A673 (cell line): ENCODE results near the gene FGFBP1. TPM values are rescaled to one million over a fixed set of nuclear protein-coding genes. Genes with fewer than 3 reads are reported as not detected.
A peak's percentile ranks its signal among the peaks of the same experiment; 100 is the strongest.

Source experiments
- BruUV-seq: library from RNA; stranded (reverse); fragments of 400-500 nt; replicated peaks from 2 replicates; lab custom pipeline; 2021; lab: Mats Ljungman, UMichigan
- CTCF ChIA-PET: fragments of 300-600 bp; sonication (Branson Sonifier 250); formaldehyde crosslinking; loops from one replicate; lab custom pipeline; 2022; ENCODE audit warnings: antibody characterized with exemption; lab: Charles Lee
- POLR2A ChIA-PET: fragments of 300-600 bp; sonication (Branson Sonifier 250); formaldehyde crosslinking; loops from one replicate; lab custom pipeline; 2022; ENCODE audit warnings: antibody characterized with exemption; ENCODE audit not compliant: low non-redundant PET; lab: Charles Lee
- DNase-seq: peaks from one replicate; pipeline ENCODE4 v3.0.0-alpha.2; 2015; ENCODE audit warnings: low spot score
- H3K27ac ChIP-seq: fragments of 200-600 bp; sonication (generic); 2 replicates; pipeline ENCODE4 v1.5.1; 2016; ENCODE audit warnings: mixed run types, low read depth, mild to moderate bottlenecking, mixed read lengths, antibody characterized with exemption, low read length; ENCODE audit not compliant: poor library complexity, severe bottlenecking
- H3K27me3 ChIP-seq: fragments of 200-600 bp; sonication (generic); replicated peaks from 2 replicates; pipeline ENCODE4 v1.6.1; 2017; ENCODE audit warnings: mixed run types, low read depth, mild to moderate bottlenecking, mixed read lengths, antibody characterized with exemption, low read length; ENCODE audit not compliant: insufficient read depth, poor library complexity
- H3K36me3 ChIP-seq: fragments of 200-600 bp; sonication (generic); 2 replicates; pipeline ENCODE4 v1.6.1; 2016; ENCODE audit warnings: mixed run types, mild to moderate bottlenecking, mixed read lengths, antibody characterized with exemption, low read length; ENCODE audit not compliant: insufficient read depth, poor library complexity, severe bottlenecking
- H3K4me1 ChIP-seq: fragments of 200-600 bp; sonication (generic); 2 replicates; pipeline ENCODE4 v1.6.1; 2017; ENCODE audit warnings: mixed run types, mild to moderate bottlenecking, mixed read lengths, antibody characterized with exemption, low read length; ENCODE audit not compliant: insufficient read depth, poor library complexity, severe bottlenecking
- H3K4me3 ChIP-seq: fragments of 200-600 bp; sonication (generic); 2 replicates; pipeline ENCODE4 v1.5.1; 2016; ENCODE audit warnings: low read depth, mixed run types, mild to moderate bottlenecking, mixed read lengths, low read length; ENCODE audit not compliant: poor library complexity, severe bottlenecking
- H3K9me3 ChIP-seq: fragments of 200-600 bp; sonication (generic); 2 replicates; pipeline ENCODE4 v1.6.1; 2016; ENCODE audit warnings: mixed run types, low read depth, mild to moderate bottlenecking, mixed read lengths, antibody characterized with exemption, low read length; ENCODE audit not compliant: poor library complexity, severe bottlenecking
- CTCF ChIP-seq: fragments of 300-800, 200-600 bp; sonication (generic); conservative IDR thresholded peaks from 2 replicates; pipeline ENCODE4 v1.5.1; 2017; ENCODE audit warnings: low read depth, mild to moderate bottlenecking, antibody characterized with exemption, low read length, moderate library complexity, mixed read lengths
- EZH2 ChIP-seq: fragments of 200-600 bp; sonication (generic); IDR thresholded peaks from 2 replicates; pipeline ENCODE4 v1.6.1; 2017; ENCODE audit warnings: borderline replicate concordance, low read depth, mild to moderate bottlenecking, mixed read lengths, antibody characterized with exemption, low read length; ENCODE audit not compliant: poor library complexity, severe bottlenecking
- intact Hi-C: fragments of 100-400 bp; cut with micrococcal nuclease; formaldehyde crosslinking; loops from one replicate; pipeline ENCODE4 v1.10.0; 2022; ENCODE audit not compliant: unreplicated experiment
- total RNA-seq: library from RNA; stranded (reverse); gene quantifications from 2 replicates; pipeline ENCODE4 v1.2.3, GENCODE V29; 2021

Gene FGFBP1
- total RNA-seq, 1 experiment from 2014 or later = not detected

- Histone ChIP-seq H3K27me3 (no peaks in the 10 kb centered on the region), H3K36me3 (no peaks in the 10 kb centered on the region), H3K4me1 (no peaks in the 10 kb centered on the region), H3K27ac (no peak overlapping the region), H3K4me3 (no peak overlapping the region), H3K9me3 (no peaks in the 10 kb centered on the region)
- no TSS peak for BruUV-seq
- TF ChIP-seq EZH2 (no peak), CTCF (no peak)
- POLR2A ChIA-PET = no interaction called here
- no peak for DNase-seq
- intact Hi-C loops = no loop called here
- CTCF ChIA-PET = no interaction called here
Observed at GRCh38 chr4:15983610-15984009, 45.1 kb upstream of the FGFBP1 start.

GRCh38 chr4:15982842-15983524 lies 44.4 kb upstream of the FGFBP1 start:
- Histone ChIP-seq H3K4me3 (no peak overlapping the region), H3K27ac (no peak overlapping the region), H3K9me3 (no peaks in the 10 kb centered on the region), H3K4me1 (no peaks in the 10 kb centered on the region), H3K27me3 (no peaks in the 10 kb centered on the region), H3K36me3 (no peaks in the 10 kb centered on the region)
- POLR2A ChIA-PET = no interaction called here
- no peak for DNase-seq
- no peak for TF ChIP-seq CTCF
- CTCF ChIA-PET = no interaction called here
- intact Hi-C loops = no loop called here
- no TSS peak for BruUV-seq

- CTCF ChIA-PET = interaction anchor here (0.5 kb wide), 1 partner anchor 287 kb away, joined by 4 read pairs; no protein-coding TSS in a partner anchor
- intact Hi-C loops = no loop called here
Observed at GRCh38 chr4:15976456-15977447, 38.2 kb upstream of the FGFBP1 start.

More at GRCh38 chr4:15976456-15977447, 38.2 kb upstream of the FGFBP1 start:
- DNase-seq = peak; percentile 25
- BruUV-seq = no TSS peak
- H3K4me3 ChIP-seq = no peak overlapping the region
- H3K27ac ChIP-seq = no peak overlapping the region
- H3K36me3 ChIP-seq = no peaks in the 10 kb centered on the region
- TF ChIP-seq CTCF (peak; percentile 33; the same call in 1 of the 2 replicates), EZH2 (no peak)
- H3K27me3 ChIP-seq = no peaks in the 10 kb centered on the region
- no peaks in the 10 kb centered on the region for H3K4me1 ChIP-seq
- no peaks in the 10 kb centered on the region for H3K9me3 ChIP-seq
- POLR2A ChIA-PET = no interaction called here
